ENCODE data around the gene CNGA4. TPM values are rescaled to one million over a fixed set of nuclear protein-coding genes. Genes with fewer than 3 reads are reported as not detected.

The CNGA4 gene
- total RNA-seq, 1 experiment from 2014 or later = 0.51 TPM

GRCh38 chr11:6225024-6225423 lies 13.9 kb upstream of the CNGA4 start:
- Histone ChIP-seq H3K79me2 (ENCODE audit: low read length) (peaks cover 47% of the 10 kb centered on the region), H3K9me2 (replicated peaks; ENCODE audit: low read length) (no peaks in the 10 kb centered on the region), H3F3A (ENCODE audit: low read length, unreplicated experiment) (no peaks in the 10 kb centered on the region), H3K4me1 (ENCODE audit: insufficient read depth, low read length) (peaks cover 7% of the 10 kb centered on the region), H2AFZ (ENCODE audit: low read length) (no peak overlapping the region), H3K27me3 (ENCODE audit: low read length) (no peaks in the 10 kb centered on the region), H3K27ac (ENCODE audit: low read length) (no peak overlapping the region), H3K4me3 (ENCODE audit: low read length) (no peak overlapping the region), H3K9ac (ENCODE audit: low read length) (no peak overlapping the region), H3K9me3 (ENCODE audit: low read length) (no peaks in the 10 kb centered on the region), H3K4me2 (ENCODE audit: low read length) (no peak overlapping the region), H3K36me3 (ENCODE audit: low read depth, low read length) (peaks cover 20% of the 10 kb centered on the region; the same call in 1 of the 2 replicates), H4K20me1 (ENCODE audit: low read length) (peaks cover 4% of the 10 kb centered on the region; the same call in 1 of the 2 replicates)
- no peak for TF ChIP-seq EZH2phosphoT487 (IDR thresholded peaks at IDR 0.05; ENCODE audit: borderline replicate concordance, low read length)
- intact Hi-C loops (cut with micrococcal nuclease) = no loop called here
- POLR2A ChIA-PET (ENCODE audit: unreplicated experiment) = no interaction called here
- ATAC-seq = no peak
- BruUV-seq (replicated peaks) = no TSS peak
- DNase-seq = no peak
- CTCF ChIA-PET = no interaction called here

- no peaks in the 10 kb centered on the region for H3K9me2 ChIP-seq (replicated peaks; ENCODE audit: low read length)
- H3K4me1 ChIP-seq (ENCODE audit: insufficient read depth, low read length) = no peaks in the 10 kb centered on the region
- H3K9me3 ChIP-seq (ENCODE audit: low read length) = no peaks in the 10 kb centered on the region
- H3K27me3 ChIP-seq (ENCODE audit: low read length) = no peaks in the 10 kb centered on the region
- POLR2A ChIA-PET (ENCODE audit: unreplicated experiment) = no interaction called here
- no TSS peak for BruUV-seq (replicated peaks)
- H3K4me3 ChIP-seq (ENCODE audit: low read length) = no peak overlapping the region
- peaks cover 56% of the 10 kb centered on the region for H3K79me2 ChIP-seq (ENCODE audit: low read length)
- no peak overlapping the region for H3K27ac ChIP-seq (ENCODE audit: low read length)
- no peak overlapping the region for H2AFZ ChIP-seq (ENCODE audit: low read length)
- TF ChIP-seq, protein P1, sequence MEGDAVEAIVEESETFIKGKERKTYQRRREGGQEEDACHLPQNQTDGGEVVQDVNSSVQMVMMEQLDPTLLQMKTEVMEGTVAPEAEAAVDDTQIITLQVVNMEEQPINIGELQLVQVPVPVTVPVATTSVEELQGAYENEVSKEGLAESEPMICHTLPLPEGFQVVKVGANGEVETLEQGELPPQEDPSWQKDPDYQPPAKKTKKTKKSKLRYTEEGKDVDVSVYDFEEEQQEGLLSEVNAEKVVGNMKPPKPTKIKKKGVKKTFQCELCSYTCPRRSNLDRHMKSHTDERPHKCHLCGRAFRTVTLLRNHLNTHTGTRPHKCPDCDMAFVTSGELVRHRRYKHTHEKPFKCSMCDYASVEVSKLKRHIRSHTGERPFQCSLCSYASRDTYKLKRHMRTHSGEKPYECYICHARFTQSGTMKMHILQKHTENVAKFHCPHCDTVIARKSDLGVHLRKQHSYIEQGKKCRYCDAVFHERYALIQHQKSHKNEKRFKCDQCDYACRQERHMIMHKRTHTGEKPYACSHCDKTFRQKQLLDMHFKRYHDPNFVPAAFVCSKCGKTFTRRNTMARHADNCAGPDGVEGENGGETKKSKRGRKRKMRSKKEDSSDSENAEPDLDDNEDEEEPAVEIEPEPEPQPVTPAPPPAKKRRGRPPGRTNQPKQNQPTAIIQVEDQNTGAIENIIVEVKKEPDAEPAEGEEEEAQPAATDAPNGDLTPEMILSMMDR (conservative IDR thresholded peaks at IDR 0.05; ENCODE audit: low read depth, low read length) = no peak
- TF ChIP-seq EZH2phosphoT487 (IDR thresholded peaks at IDR 0.05; ENCODE audit: borderline replicate concordance, low read length) (no peak), EZH2 (IDR thresholded peaks at IDR 0.05; ENCODE audit: low read length, unreplicated experiment) (no peak)
- H3F3A ChIP-seq (ENCODE audit: low read length, unreplicated experiment) = no peaks in the 10 kb centered on the region
- no peak overlapping the region for H3K4me2 ChIP-seq (ENCODE audit: low read length)
- CTCF ChIA-PET = no interaction called here
- peaks cover 20% of the 10 kb centered on the region; the same call in 1 of the 2 replicates for H3K36me3 ChIP-seq (ENCODE audit: low read depth, low read length)
- intact Hi-C loops (cut with micrococcal nuclease) = no loop called here
- no peak overlapping the region for H3K9ac ChIP-seq (ENCODE audit: low read length)
- ATAC-seq (no peak), DNase-seq (no peak)
- peaks cover 4% of the 10 kb centered on the region; the same call in 1 of the 2 replicates for H4K20me1 ChIP-seq (ENCODE audit: low read length)
These were observed 13.0 kb upstream of the CNGA4 start for GRCh38 chr11:6225896-6226295.

- ATAC-seq = no peak
- H3K4me3 ChIP-seq (ENCODE audit: low read length) = no peak overlapping the region
- H3K4me2 ChIP-seq (ENCODE audit: low read length) = no peak overlapping the region
- H3K4me1 ChIP-seq (ENCODE audit: insufficient read depth, low read length) = peaks cover 8% of the 10 kb centered on the region
- ChIA-PET CTCF (no interaction called here), POLR2A (ENCODE audit: unreplicated experiment) (no interaction called here)
- H3K27me3 ChIP-seq (ENCODE audit: low read length) = no peaks in the 10 kb centered on the region
- no peak for TF ChIP-seq EZH2 (IDR thresholded peaks at IDR 0.05; ENCODE audit: low read length, unreplicated experiment)
- TF ChIP-seq EZH2phosphoT487 (IDR thresholded peaks at IDR 0.05; ENCODE audit: borderline replicate concordance, low read length) = no peak
- TF ChIP-seq, protein P1 (conservative IDR thresholded peaks at IDR 0.05; ENCODE audit: low read depth, low read length) = no peak
- no peak overlapping the region for H2AFZ ChIP-seq (ENCODE audit: low read length)
- no peaks in the 10 kb centered on the region for H3K9me2 ChIP-seq (replicated peaks; ENCODE audit: low read length)
- no peak for DNase-seq
- no peak overlapping the region for H3K9ac ChIP-seq (ENCODE audit: low read length)
- H4K20me1 ChIP-seq (ENCODE audit: low read length) = peaks cover 10% of the 10 kb centered on the region
- H3K36me3 ChIP-seq (ENCODE audit: low read depth, low read length) = peaks cover 5% of the 10 kb centered on the region; the same call in 1 of the 2 replicates
- no peaks in the 10 kb centered on the region for H3K9me3 ChIP-seq (ENCODE audit: low read length)
- intact Hi-C loops (cut with micrococcal nuclease) = no loop called here
- no peaks in the 10 kb centered on the region for H3F3A ChIP-seq (ENCODE audit: low read length, unreplicated experiment)
- H3K79me2 ChIP-seq (ENCODE audit: low read length) = peaks cover 82% of the 10 kb centered on the region
- H3K27ac ChIP-seq (ENCODE audit: low read length) = no peak overlapping the region
- no TSS peak for BruUV-seq (replicated peaks)
These were observed 10.4 kb upstream of the CNGA4 start for GRCh38 chr11:6228520-6228919.

Measured in PC-3 (cell line).